ENCODE data around the gene PBRM1. TPM values are rescaled to one million over a fixed set of nuclear protein-coding genes. Genes with fewer than 3 reads are reported as not detected.
A peak's percentile ranks its signal among the peaks of the same experiment; 100 is the strongest.

The PBRM1 gene
- total and polyA plus RNA-seq, 7 experiments from 2014 or later: 58.4 to 109 (median 76.9) TPM

- Histone ChIP-seq H3K36me3 (ENCODE audit: control insufficient read depth in 2 of 3, insufficient read depth in 3 of 3, low read length in 3 of 3) (peaks cover 25 to 70% (median 32%) of the 10 kb centered on the region in 3 experiments), H3K4me3 (ENCODE audit: low read length) (no peak overlapping the region), H3K27me3 (ENCODE audit: control insufficient read depth in 2 of 2, insufficient read depth in 2 of 2, low read length in 2 of 2) (no peaks in the 10 kb centered on the region), H3K9me3 (ENCODE audit: control insufficient read depth in 2 of 3, low read length in 3 of 3) (no peaks in the 10 kb centered on the region), H3K4me1 (ENCODE audit: control insufficient read depth in 2 of 2, insufficient read depth in 2 of 2, low read length in 2 of 2) (no peaks in the 10 kb centered on the region), H3K27ac (ENCODE audit: low read depth, low read length) (no peak overlapping the region)
- Mint-ChIP-seq H3K27me3 (no peaks in the 10 kb centered on the region), H3K4me1 (peaks cover 0 to 15% (median 6%) of the 10 kb centered on the region in 7 donors), H3K4me3 (no peak overlapping the region), H3K36me3 (peaks cover 0 to 42% (median 28%) of the 10 kb centered on the region in 5 donors), H3K27ac (peak overlapping the region in 1 of 9 donors; percentile 32), H3K9me3 (no peaks in the 10 kb centered on the region)
- intact Hi-C loops (cut with micrococcal nuclease): no loop called here
- DNase-seq: no peak
- no peak for ATAC-seq
- CTCF ChIA-PET: no interaction called here
- POLR2A ChIA-PET: interaction anchor here (0.7 to 1.5 kb wide), 2 partner anchors 9 to 61 kb away, joined by 3 to 4 read pairs; no protein-coding TSS in a partner anchor
Measured at GRCh38 chr3:52695798-52696671, 10.3 kb upstream of the PBRM1 start.

- H3K27me3 Mint-ChIP-seq: no peaks in the 10 kb centered on the region
- H3K9me3 Mint-ChIP-seq: no peaks in the 10 kb centered on the region
- H3K4me1 Mint-ChIP-seq: peaks cover 2 to 22% (median 5%) of the 10 kb centered on the region in 7 donors
- H3K27me3 ChIP-seq (ENCODE audit: control insufficient read depth in 2 of 2, insufficient read depth in 2 of 2, low read length in 2 of 2): no peaks in the 10 kb centered on the region
- H3K4me3 ChIP-seq (ENCODE audit: low read length): no peak overlapping the region
- peak overlapping the region in 2 of 9 donors; percentile 33 to 42 for H3K27ac Mint-ChIP-seq
- H3K36me3 ChIP-seq (ENCODE audit: control insufficient read depth in 2 of 3, insufficient read depth in 3 of 3, low read length in 3 of 3): peaks cover 38 to 83% (median 41%) of the 10 kb centered on the region in 3 experiments
- peaks cover 0 to 53% (median 34%) of the 10 kb centered on the region in 5 donors for H3K36me3 Mint-ChIP-seq
- no peaks in the 10 kb centered on the region for H3K9me3 ChIP-seq (ENCODE audit: control insufficient read depth in 2 of 3, low read length in 3 of 3)
- DNase-seq (no peak), ATAC-seq (no peak)
- H3K27ac ChIP-seq (ENCODE audit: low read depth, low read length): no peak overlapping the region
- POLR2A ChIA-PET: interaction anchor here (1.0 to 1.6 kb wide), 3 partner anchors 8 to 11 kb away, joined by 3 to 6 read pairs (median 4); no protein-coding TSS in a partner anchor
- no peak overlapping the region for H3K4me3 Mint-ChIP-seq
- intact Hi-C loops (cut with micrococcal nuclease): no loop called here
- H3K4me1 ChIP-seq (ENCODE audit: control insufficient read depth in 2 of 2, insufficient read depth in 2 of 2, low read length in 2 of 2): no peaks in the 10 kb centered on the region
- CTCF ChIA-PET: no interaction called here
Measured at GRCh38 chr3:52694528-52695189, 8.9 kb upstream of the PBRM1 start.

GRCh38 chr3:52693071-52693470, 7.4 kb upstream of the PBRM1 start:
- H3K4me3 Mint-ChIP-seq: no peak overlapping the region
- Histone ChIP-seq H3K4me3 (ENCODE audit: low read length) (no peak overlapping the region), H3K4me1 (ENCODE audit: control insufficient read depth in 2 of 2, insufficient read depth in 2 of 2, low read length in 2 of 2) (no peaks in the 10 kb centered on the region), H3K9me3 (ENCODE audit: control insufficient read depth in 2 of 3, low read length in 3 of 3) (no peaks in the 10 kb centered on the region), H3K36me3 (ENCODE audit: control insufficient read depth in 2 of 3, insufficient read depth in 3 of 3, low read length in 3 of 3) (peaks cover 53 to 98% (median 54%) of the 10 kb centered on the region in 3 experiments), H3K27me3 (ENCODE audit: control insufficient read depth in 2 of 2, insufficient read depth in 2 of 2, low read length in 2 of 2) (no peaks in the 10 kb centered on the region), H3K27ac (ENCODE audit: low read depth, low read length) (peak overlapping the region; percentile 15)
- H3K27me3 Mint-ChIP-seq: no peaks in the 10 kb centered on the region
- DNase-seq: no peak
- POLR2A ChIA-PET: interaction anchor here (1.6 kb wide), 1 partner anchor 11 kb away, joined by 3 read pairs; no protein-coding TSS in a partner anchor
- CTCF ChIA-PET: no interaction called here
- H3K27ac Mint-ChIP-seq: peak overlapping the region in 5 of 9 donors; percentile 25 to 57 (median 51)
- ATAC-seq: no peak
- intact Hi-C loops (cut with micrococcal nuclease): no loop called here
- H3K36me3 Mint-ChIP-seq: peaks cover 3 to 66% (median 46%) of the 10 kb centered on the region in 5 donors
- no peaks in the 10 kb centered on the region for H3K9me3 Mint-ChIP-seq
- H3K4me1 Mint-ChIP-seq: peaks cover 2 to 34% (median 12%) of the 10 kb centered on the region in 7 donors

GRCh38 chr3:52690560-52690959, 4.8 kb upstream of the PBRM1 start:
- POLR2A ChIA-PET: interaction anchor here (0.6 to 1.3 kb wide), 2 partner anchors 15 to 303 kb away, joined by 3 to 6 read pairs; partner anchors contain the start of genes GLT8D1 and SPCS1
- no peak for DNase-seq
- Histone ChIP-seq H3K4me3 (ENCODE audit: low read length) (no peak overlapping the region), H3K36me3 (ENCODE audit: control insufficient read depth in 2 of 3, insufficient read depth in 3 of 3, low read length in 3 of 3) (peaks cover 49 to 85% (median 55%) of the 10 kb centered on the region in 3 experiments), H3K27me3 (ENCODE audit: control insufficient read depth in 2 of 2, insufficient read depth in 2 of 2, low read length in 2 of 2) (no peaks in the 10 kb centered on the region), H3K4me1 (ENCODE audit: control insufficient read depth in 2 of 2, insufficient read depth in 2 of 2, low read length in 2 of 2) (peaks cover 11 to 12% of the 10 kb centered on the region in 2 donors), H3K27ac (ENCODE audit: low read depth, low read length) (peak overlapping the region; percentile 18), H3K9me3 (ENCODE audit: control insufficient read depth in 2 of 3, low read length in 3 of 3) (no peaks in the 10 kb centered on the region)
- Mint-ChIP-seq H3K4me1 (peaks cover 10 to 42% (median 31%) of the 10 kb centered on the region in 7 donors), H3K9me3 (peaks cover 0 to 2% (median 0%) of the 10 kb centered on the region in 11 donors), H3K4me3 (no peak overlapping the region), H3K27ac (peak overlapping the region in 4 of 9 donors; percentile 39 to 49 (median 46)), H3K36me3 (peaks cover 3 to 59% (median 39%) of the 10 kb centered on the region in 5 donors), H3K27me3 (no peaks in the 10 kb centered on the region)
- no peak for ATAC-seq
- intact Hi-C loops (cut with micrococcal nuclease): no loop called here
- CTCF ChIA-PET: interaction anchor here (0.7 kb wide), 1 partner anchor 244 kb away, joined by 3 read pairs; no protein-coding TSS in a partner anchor

GRCh38 chr3:52689151-52689550, 3.4 kb upstream of the PBRM1 start:
- H3K27me3 Mint-ChIP-seq: no peaks in the 10 kb centered on the region
- peak overlapping the region; percentile 89 for H3K27ac ChIP-seq (ENCODE audit: low read depth, low read length)
- intact Hi-C loops (cut with micrococcal nuclease): loop anchor here (5.0 to 10.0 kb wide), 6 partner anchors 33 to 1022 kb away; partner anchors contain the start of genes NISCH (in 2 of the 2), STIMATE (in 1 of the 2), TNNC1 (in 1 of the 2) and WDR82 (in 1 of the 2)

GRCh38 chr3:52688266-52688665, 2.6 kb upstream of the PBRM1 start:
- H3K27ac ChIP-seq (ENCODE audit: low read depth, low read length): peak overlapping the region; percentile 89
- H3K27me3 ChIP-seq (ENCODE audit: control insufficient read depth in 2 of 2, insufficient read depth in 2 of 2, low read length in 2 of 2): no peaks in the 10 kb centered on the region
- no peaks in the 10 kb centered on the region for H3K9me3 ChIP-seq (ENCODE audit: control insufficient read depth in 2 of 3, low read length in 3 of 3)
- no peak overlapping the region for H3K4me3 ChIP-seq (ENCODE audit: low read length)
- no peak for ATAC-seq
- Mint-ChIP-seq H3K9me3 (peaks cover 0 to 2% (median 0%) of the 10 kb centered on the region in 11 donors), H3K4me3 (peak overlapping the region in 5 of 10 donors; percentile 14 to 51 (median 33)), H3K36me3 (peaks cover 3 to 38% (median 28%) of the 10 kb centered on the region in 5 donors), H3K27me3 (no peaks in the 10 kb centered on the region), H3K4me1 (peaks cover 13 to 55% (median 46%) of the 10 kb centered on the region in 7 donors), H3K27ac (peak overlapping the region in 6 of 9 donors; percentile 12 to 99 (median 46))
- H3K4me1 ChIP-seq (ENCODE audit: control insufficient read depth in 2 of 2, insufficient read depth in 2 of 2, low read length in 2 of 2): peaks cover 21 to 25% of the 10 kb centered on the region in 2 donors
- DNase-seq: no peak
- ChIA-PET CTCF (no interaction called here), POLR2A (interaction anchor here (0.6 to 2.8 kb wide), 3 partner anchors 13 to 1661 kb away, joined by 3 to 16 read pairs (median 4); partner anchors contain the start of genes GLT8D1 and SPCS1)
- peaks cover 38 to 64% (median 46%) of the 10 kb centered on the region in 3 experiments for H3K36me3 ChIP-seq (ENCODE audit: control insufficient read depth in 2 of 3, insufficient read depth in 3 of 3, low read length in 3 of 3)
- intact Hi-C loops (cut with micrococcal nuclease): loop anchor here (5.0 to 10.0 kb wide), 6 partner anchors 34 to 1021 kb away; partner anchors contain the start of genes NISCH (in 2 of the 2), STIMATE (in 1 of the 2), TNNC1 (in 1 of the 2) and WDR82 (in 1 of the 2)

More at GRCh38 chr3:52689151-52689550, 3.4 kb upstream of the PBRM1 start:
- no peaks in the 10 kb centered on the region for H3K27me3 ChIP-seq (ENCODE audit: control insufficient read depth in 2 of 2, insufficient read depth in 2 of 2, low read length in 2 of 2)
- H3K27ac Mint-ChIP-seq: peak overlapping the region in 4 of 9 donors; percentile 33 to 85 (median 58)
- CTCF ChIA-PET: interaction anchor here (0.6 kb wide), 1 partner anchor 1246 kb away, joined by 4 read pairs; no protein-coding TSS in a partner anchor
- peaks cover 46 to 72% (median 54%) of the 10 kb centered on the region in 3 experiments for H3K36me3 ChIP-seq (ENCODE audit: control insufficient read depth in 2 of 3, insufficient read depth in 3 of 3, low read length in 3 of 3)
- H3K4me3 Mint-ChIP-seq: no peak overlapping the region
- peaks cover 0 to 2% (median 0%) of the 10 kb centered on the region in 11 donors for H3K9me3 Mint-ChIP-seq
- POLR2A ChIA-PET: interaction anchor here (1.3 to 2.8 kb wide), 2 partner anchors 16 to 17 kb away, joined by 6 to 16 read pairs; partner anchors contain the start of genes GLT8D1 and SPCS1
- ATAC-seq (no peak), DNase-seq (no peak)
- H3K4me3 ChIP-seq (ENCODE audit: low read length): no peak overlapping the region
- peaks cover 21% of the 10 kb centered on the region in 2 donors for H3K4me1 ChIP-seq (ENCODE audit: control insufficient read depth in 2 of 2, insufficient read depth in 2 of 2, low read length in 2 of 2)
- H3K9me3 ChIP-seq (ENCODE audit: control insufficient read depth in 2 of 3, low read length in 3 of 3): no peaks in the 10 kb centered on the region
- peaks cover 13 to 49% (median 40%) of the 10 kb centered on the region in 7 donors for H3K4me1 Mint-ChIP-seq
- H3K36me3 Mint-ChIP-seq: peaks cover 3 to 46% (median 35%) of the 10 kb centered on the region in 5 donors
